HUES64 (cell line): ENCODE measurements around the gene POLR1A.

Experiments used
- H3K27ac ChIP-seq: 2 replicates; pipeline ENCODE4 v1.7.0; 2013; ENCODE audit warnings: low read depth, low read length, inconsistent platforms
- H3K27me3 ChIP-seq: 2 replicates; pipeline ENCODE4 v1.6.1; 2013; ENCODE audit warnings: mild to moderate bottlenecking, low read length; ENCODE audit not compliant: insufficient read depth
- H3K36me3 ChIP-seq: 2 replicates; pipeline ENCODE4 v1.6.1; 2013; ENCODE audit warnings: mild to moderate bottlenecking, low read length; ENCODE audit not compliant: insufficient read depth
- H3K4me1 ChIP-seq: 2 replicates; pipeline ENCODE4 v1.6.1; 2013; ENCODE audit warnings: mild to moderate bottlenecking, low read length, moderate library complexity; ENCODE audit not compliant: insufficient read depth
- H3K4me3 ChIP-seq: 2 replicates; pipeline ENCODE4 v1.5.1; 2013; ENCODE audit warnings: mild to moderate bottlenecking, low read length, moderate library complexity
- H3K9ac ChIP-seq: 2 replicates; pipeline ENCODE4 v1.6.1; 2013; ENCODE audit warnings: mild to moderate bottlenecking, low read depth, low read length
- H3K9me3 ChIP-seq: 2 replicates; pipeline ENCODE4 v1.6.1; 2013; ENCODE audit warnings: low read depth, low read length; ENCODE audit not compliant: insufficient read depth
- WGBS: fragments of 150-250, 120-280 bp; methylation state at CpG from one replicate; pipeline ENCODE4 v1.1.7; 2013; ENCODE audit warnings: missing lambda C conversion rate; 5-methylcytosine and 5-hydroxymethylcytosine counted together

POLR1A gene

GRCh38 chr2:86087936-86088850, 17.5 kb downstream of the POLR1A start:
- Histone ChIP-seq H3K9me3 (no peaks in the 10 kb centered on the region), H3K4me3 (no peak overlapping the region), H3K36me3 (peaks cover 90% of the 10 kb centered on the region), H3K27me3 (no peaks in the 10 kb centered on the region), H3K4me1 (no peaks in the 10 kb centered on the region), H3K9ac (no peak overlapping the region), H3K27ac (no peak overlapping the region)
- WGBS, result 88% methylated on average over 14 of the region's 14 CpGs

GRCh38 chr2:86082756-86083155, 22.9 kb downstream of the POLR1A start:
- Histone ChIP-seq H3K4me1 (no peaks in the 10 kb centered on the region), H3K27ac (no peak overlapping the region), H3K4me3 (no peak overlapping the region), H3K36me3 (peaks cover 94% of the 10 kb centered on the region), H3K27me3 (no peaks in the 10 kb centered on the region), H3K9ac (no peak overlapping the region), H3K9me3 (no peaks in the 10 kb centered on the region)
- WGBS, result 98% methylated on average over 5 of the region's 5 CpGs

GRCh38 chr2:86081724-86082123, 24.0 kb downstream of the POLR1A start:
- Histone ChIP-seq H3K4me3 (no peak overlapping the region), H3K27ac (no peak overlapping the region), H3K9ac (no peak overlapping the region), H3K36me3 (peaks cover 94% of the 10 kb centered on the region), H3K9me3 (no peaks in the 10 kb centered on the region), H3K27me3 (no peaks in the 10 kb centered on the region), H3K4me1 (no peaks in the 10 kb centered on the region)
- 92% methylated on average over 4 of the region's 4 CpGs for WGBS

DNA sequence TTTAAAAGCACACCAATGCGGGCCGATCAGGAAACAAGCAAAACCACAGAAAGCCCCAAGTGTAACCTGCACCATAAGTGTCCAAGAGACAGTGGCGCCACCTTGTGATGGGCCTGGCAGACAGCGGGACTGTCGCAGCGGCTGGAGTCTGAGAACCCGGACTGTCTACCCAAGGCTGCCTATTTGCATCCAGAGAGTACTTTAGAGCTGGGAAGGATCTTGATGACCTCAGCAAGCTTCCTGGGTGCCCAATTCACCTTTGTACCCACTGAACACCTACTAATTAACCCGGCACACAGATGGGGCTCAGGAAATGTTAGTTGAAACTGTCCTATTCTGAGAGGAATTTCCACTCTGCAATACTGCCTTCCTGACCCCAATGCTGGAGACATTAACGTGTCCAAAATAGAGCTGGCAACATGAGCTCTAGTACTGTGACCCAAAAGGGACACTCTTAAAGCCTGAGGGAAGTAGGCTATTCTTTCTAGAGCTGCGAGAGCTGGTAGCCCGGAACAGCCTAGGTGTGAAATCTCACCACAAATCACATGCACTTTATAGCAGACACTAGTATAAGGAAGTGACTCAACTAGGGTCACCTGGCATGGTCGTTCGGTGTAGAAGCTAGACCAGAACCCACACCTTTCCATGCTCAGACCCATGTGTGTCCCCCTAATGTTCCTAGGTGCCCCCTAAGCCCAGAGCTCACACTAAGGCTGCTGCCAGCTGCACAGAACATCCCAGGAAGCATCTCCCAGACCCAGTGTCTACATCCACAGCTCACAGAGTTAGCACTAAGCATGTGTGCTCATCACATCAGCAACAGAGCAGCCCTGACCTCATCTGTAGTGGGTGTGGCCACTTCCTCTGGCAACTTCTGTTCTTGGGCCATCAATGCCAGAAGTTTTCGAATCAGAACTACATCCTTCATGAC, 25.4 kb downstream of the POLR1A start:
- H3K4me1 ChIP-seq, result no peaks in the 10 kb centered on the region
- no peaks in the 10 kb centered on the region for H3K9me3 ChIP-seq
- peaks cover 93% of the 10 kb centered on the region for H3K36me3 ChIP-seq
- 83% methylated on average over 14 of the region's 14 CpGs for WGBS
- H3K27me3 ChIP-seq, result no peaks in the 10 kb centered on the region
- H3K27ac ChIP-seq, result no peak overlapping the region
- no peak overlapping the region for H3K4me3 ChIP-seq
- H3K9ac ChIP-seq, result no peak overlapping the region

- Histone ChIP-seq H3K9me3 (no peaks in the 10 kb centered on the region), H3K27me3 (no peaks in the 10 kb centered on the region), H3K4me1 (no peaks in the 10 kb centered on the region), H3K36me3 (peaks cover 96% of the 10 kb centered on the region), H3K4me3 (no peak overlapping the region), H3K27ac (no peak overlapping the region), H3K9ac (no peak overlapping the region)
- WGBS, result 93% methylated on average over 7 of the region's 7 CpGs
Observed at GRCh38 chr2:86078774-86079545, 26.7 kb downstream of the POLR1A start.

DNA sequence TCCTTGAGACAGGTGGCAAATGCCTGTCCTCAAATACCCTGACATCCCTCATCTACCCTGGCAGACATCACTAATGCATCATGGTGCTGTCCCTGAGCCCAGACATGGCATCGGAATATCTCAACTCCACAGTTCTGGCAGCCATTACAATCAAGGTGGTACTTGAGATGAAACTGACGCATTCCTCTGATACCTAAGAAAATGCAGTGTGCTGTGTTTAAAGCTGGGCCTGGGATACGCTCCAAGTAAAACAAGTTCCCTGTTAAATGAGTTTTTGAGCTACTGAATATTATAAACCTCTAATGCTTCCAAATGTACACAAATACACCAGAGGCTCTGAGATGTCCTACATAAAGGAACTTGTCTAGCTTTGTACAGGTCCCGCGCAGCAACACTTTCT, 29.8 kb downstream of the POLR1A start:
- no peak overlapping the region for H3K4me3 ChIP-seq
- no peak overlapping the region for H3K27ac ChIP-seq
- no peak overlapping the region for H3K9ac ChIP-seq
- 98% methylated on average over 5 of the region's 5 CpGs for WGBS
- no peaks in the 10 kb centered on the region for H3K4me1 ChIP-seq
- H3K36me3 ChIP-seq, result peaks cover 97% of the 10 kb centered on the region
- no peaks in the 10 kb centered on the region for H3K9me3 ChIP-seq
- H3K27me3 ChIP-seq, result no peaks in the 10 kb centered on the region

DNA sequence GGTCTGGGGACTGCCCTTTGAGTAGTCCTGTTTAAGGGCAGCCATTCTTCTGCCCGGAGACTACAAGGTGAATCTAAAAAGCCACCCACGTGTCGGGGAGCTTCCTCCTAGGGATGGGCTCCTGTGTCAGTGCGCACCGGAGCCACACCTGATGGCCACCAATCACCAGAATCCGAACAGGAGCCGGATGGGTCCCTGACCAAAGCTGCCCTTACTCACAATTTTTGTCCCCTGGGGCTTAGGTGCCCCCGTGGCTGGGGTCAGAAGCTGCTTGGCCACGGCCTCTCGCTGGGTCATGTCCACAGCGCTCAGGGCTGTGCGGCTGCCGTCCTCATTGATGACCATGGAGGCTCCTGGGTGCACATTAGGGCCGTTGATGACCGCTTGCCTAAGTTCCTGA, 30.9 kb downstream of the POLR1A start:
- Histone ChIP-seq H3K9ac (no peak overlapping the region), H3K4me1 (no peaks in the 10 kb centered on the region), H3K4me3 (no peak overlapping the region), H3K36me3 (peaks cover 97% of the 10 kb centered on the region), H3K27me3 (no peaks in the 10 kb centered on the region), H3K27ac (no peak overlapping the region), H3K9me3 (no peaks in the 10 kb centered on the region)
- 95% methylated on average over 15 of the region's 15 CpGs for WGBS

GRCh38 chr2:86074256-86074655, 31.4 kb downstream of the POLR1A start:
- H3K4me1 ChIP-seq, result no peaks in the 10 kb centered on the region
- no peak overlapping the region for H3K4me3 ChIP-seq
- WGBS, result 90% methylated on average over 3 of the region's 3 CpGs
- peaks cover 97% of the 10 kb centered on the region for H3K36me3 ChIP-seq
- no peak overlapping the region for H3K9ac ChIP-seq
- no peaks in the 10 kb centered on the region for H3K27me3 ChIP-seq
- no peak overlapping the region for H3K27ac ChIP-seq
- no peaks in the 10 kb centered on the region for H3K9me3 ChIP-seq

GRCh38 chr2:86073225-86073624, 32.5 kb downstream of the POLR1A start:
- Histone ChIP-seq H3K9me3 (no peaks in the 10 kb centered on the region), H3K27ac (no peak overlapping the region), H3K4me1 (no peaks in the 10 kb centered on the region), H3K36me3 (peaks cover 97% of the 10 kb centered on the region), H3K9ac (no peak overlapping the region), H3K27me3 (no peaks in the 10 kb centered on the region), H3K4me3 (no peak overlapping the region)
- 92% methylated on average over 1 of the region's 1 CpG for WGBS

DNA sequence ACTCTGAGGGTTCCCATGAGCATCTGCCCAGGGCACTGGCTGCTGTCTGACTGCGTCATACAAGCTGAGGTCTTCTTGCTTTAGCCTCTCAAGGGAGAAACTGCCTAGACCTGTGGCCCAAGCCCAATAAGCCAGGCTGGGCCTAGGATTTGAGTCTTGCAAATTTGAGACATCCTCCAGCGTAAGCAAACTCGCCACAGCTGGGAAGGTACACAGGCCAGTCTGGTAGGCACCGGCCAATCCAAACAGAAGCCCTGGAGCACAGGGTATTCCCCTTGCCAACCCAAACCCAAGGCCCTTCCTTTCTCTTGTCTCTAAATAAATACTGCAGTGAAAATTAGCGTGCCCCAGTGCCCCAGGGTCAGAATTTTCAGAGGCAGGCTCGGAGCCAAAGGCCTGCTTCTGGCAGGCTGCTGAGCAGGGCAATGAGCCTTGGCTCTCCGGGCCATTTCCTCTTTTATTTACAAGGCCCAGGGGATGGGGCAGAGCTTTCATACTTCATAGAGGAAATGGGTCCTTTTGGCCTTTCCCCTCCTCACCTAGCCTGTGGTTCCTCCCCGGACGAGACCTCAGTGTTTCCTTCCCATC, 33.3 kb downstream of the POLR1A start:
- no peak overlapping the region for H3K4me3 ChIP-seq
- no peak overlapping the region for H3K9ac ChIP-seq
- H3K27ac ChIP-seq, result no peak overlapping the region
- peaks cover 96% of the 10 kb centered on the region for H3K36me3 ChIP-seq
- no peaks in the 10 kb centered on the region for H3K4me1 ChIP-seq
- H3K9me3 ChIP-seq, result no peaks in the 10 kb centered on the region
- WGBS, result 95% methylated on average over 9 of the region's 9 CpGs
- no peaks in the 10 kb centered on the region for H3K27me3 ChIP-seq
